ENCODE data around the gene COL4A1.

The COL4A1 gene

GRCh38 chr13:110170020-110170790 is 136.8 kb downstream of the COL4A1 start:
- no peak for TF ChIP-seq SIN3A (IDR thresholded peaks at IDR 0.05; ENCODE audit: borderline replicate concordance, insufficient read depth, low read length)
- no peak for TF ChIP-seq TAF1 (IDR thresholded peaks at IDR 0.05; ENCODE audit: borderline replicate concordance, insufficient read depth, low read length)
- TF ChIP-seq, protein P1, sequence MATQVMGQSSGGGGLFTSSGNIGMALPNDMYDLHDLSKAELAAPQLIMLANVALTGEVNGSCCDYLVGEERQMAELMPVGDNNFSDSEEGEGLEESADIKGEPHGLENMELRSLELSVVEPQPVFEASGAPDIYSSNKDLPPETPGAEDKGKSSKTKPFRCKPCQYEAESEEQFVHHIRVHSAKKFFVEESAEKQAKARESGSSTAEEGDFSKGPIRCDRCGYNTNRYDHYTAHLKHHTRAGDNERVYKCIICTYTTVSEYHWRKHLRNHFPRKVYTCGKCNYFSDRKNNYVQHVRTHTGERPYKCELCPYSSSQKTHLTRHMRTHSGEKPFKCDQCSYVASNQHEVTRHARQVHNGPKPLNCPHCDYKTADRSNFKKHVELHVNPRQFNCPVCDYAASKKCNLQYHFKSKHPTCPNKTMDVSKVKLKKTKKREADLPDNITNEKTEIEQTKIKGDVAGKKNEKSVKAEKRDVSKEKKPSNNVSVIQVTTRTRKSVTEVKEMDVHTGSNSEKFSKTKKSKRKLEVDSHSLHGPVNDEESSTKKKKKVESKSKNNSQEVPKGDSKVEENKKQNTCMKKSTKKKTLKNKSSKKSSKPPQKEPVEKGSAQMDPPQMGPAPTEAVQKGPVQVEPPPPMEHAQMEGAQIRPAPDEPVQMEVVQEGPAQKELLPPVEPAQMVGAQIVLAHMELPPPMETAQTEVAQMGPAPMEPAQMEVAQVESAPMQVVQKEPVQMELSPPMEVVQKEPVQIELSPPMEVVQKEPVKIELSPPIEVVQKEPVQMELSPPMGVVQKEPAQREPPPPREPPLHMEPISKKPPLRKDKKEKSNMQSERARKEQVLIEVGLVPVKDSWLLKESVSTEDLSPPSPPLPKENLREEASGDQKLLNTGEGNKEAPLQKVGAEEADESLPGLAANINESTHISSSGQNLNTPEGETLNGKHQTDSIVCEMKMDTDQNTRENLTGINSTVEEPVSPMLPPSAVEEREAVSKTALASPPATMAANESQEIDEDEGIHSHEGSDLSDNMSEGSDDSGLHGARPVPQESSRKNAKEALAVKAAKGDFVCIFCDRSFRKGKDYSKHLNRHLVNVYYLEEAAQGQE (IDR thresholded peaks at IDR 0.05; ENCODE audit: insufficient read depth in 1 of 2, low read depth in 2 of 2, low read length in 2 of 2), result no peak
- no peak for TF ChIP-seq POLR2AphosphoS5 (IDR thresholded peaks at IDR 0.05; ENCODE audit: low read depth, low read length)
- no peak for TF ChIP-seq FOXP2 (optimal IDR thresholded peaks at IDR 0.05; ENCODE audit: borderline replicate concordance, extremely low read depth, extremely low read length, insufficient read depth)

DNA sequence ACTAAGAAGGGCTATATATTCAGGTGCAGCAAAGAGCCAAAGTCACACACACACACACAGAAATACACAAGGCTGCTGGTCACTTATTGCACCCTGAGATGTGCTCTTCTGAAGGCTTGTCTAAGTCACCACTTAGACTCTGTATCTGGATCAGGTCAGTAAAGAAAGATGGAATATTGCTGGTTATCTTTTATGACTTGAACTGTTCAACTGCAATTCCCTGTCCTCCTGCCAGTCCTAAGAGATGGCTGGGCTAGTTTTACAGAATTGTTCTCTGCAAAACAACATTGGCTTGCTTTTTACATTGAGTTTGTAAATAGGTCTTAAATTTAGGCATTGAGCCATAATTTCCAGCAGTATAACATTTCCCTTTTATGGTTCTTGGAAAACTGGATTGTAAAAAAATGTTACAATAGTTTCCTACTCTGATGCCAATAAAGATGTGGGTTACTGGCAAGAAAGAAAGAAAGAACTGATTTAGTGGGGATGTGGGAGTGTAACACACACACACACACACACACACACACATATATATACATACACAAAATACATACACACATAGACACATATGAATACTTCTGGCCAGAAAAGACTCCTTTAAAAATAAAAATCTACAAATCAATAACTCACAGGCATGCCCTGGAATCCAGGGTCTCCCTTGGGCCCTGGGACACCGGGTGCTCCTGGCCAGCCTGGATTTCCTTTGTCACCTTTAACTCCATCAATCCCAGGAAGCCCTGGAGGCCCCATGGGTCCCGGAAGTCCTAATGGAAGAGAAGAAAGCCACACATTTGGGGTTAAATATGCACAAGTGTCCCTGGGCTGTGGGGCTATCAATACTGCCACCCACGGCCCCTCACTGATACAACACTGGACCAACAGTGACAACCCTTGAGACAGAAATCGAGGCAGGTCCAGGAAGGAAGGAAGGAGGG is 137.7 kb downstream of the COL4A1 start:
- TF ChIP-seq SIN3A (IDR thresholded peaks at IDR 0.05; ENCODE audit: borderline replicate concordance, insufficient read depth, low read length) (no peak), POLR2AphosphoS5 (IDR thresholded peaks at IDR 0.05; ENCODE audit: low read depth, low read length) (no peak), TAF1 (IDR thresholded peaks at IDR 0.05; ENCODE audit: borderline replicate concordance, insufficient read depth, low read length) (no peak), FOXP2 (optimal IDR thresholded peaks at IDR 0.05; ENCODE audit: borderline replicate concordance, extremely low read depth, extremely low read length, insufficient read depth) (no peak)
- TF ChIP-seq, protein P1 (IDR thresholded peaks at IDR 0.05; ENCODE audit: insufficient read depth in 1 of 2, low read depth in 2 of 2, low read length in 2 of 2), result no peak

- TF ChIP-seq, protein P1 (IDR thresholded peaks at IDR 0.05; ENCODE audit: insufficient read depth in 1 of 2, low read depth in 2 of 2, low read length in 2 of 2), result no peak
- no peak for TF ChIP-seq FOXP2 (optimal IDR thresholded peaks at IDR 0.05; ENCODE audit: borderline replicate concordance, extremely low read depth, extremely low read length, insufficient read depth)
- no peak for TF ChIP-seq SIN3A (IDR thresholded peaks at IDR 0.05; ENCODE audit: borderline replicate concordance, insufficient read depth, low read length)
- no peak for TF ChIP-seq TAF1 (IDR thresholded peaks at IDR 0.05; ENCODE audit: borderline replicate concordance, insufficient read depth, low read length)
- no peak for TF ChIP-seq POLR2AphosphoS5 (IDR thresholded peaks at IDR 0.05; ENCODE audit: low read depth, low read length)
These were observed 140.4 kb downstream of the COL4A1 start for GRCh38 chr13:110166598-110166997.

- TF ChIP-seq, protein P1 (IDR thresholded peaks at IDR 0.05; ENCODE audit: insufficient read depth in 1 of 2, low read depth in 2 of 2, low read length in 2 of 2), result no peak
- TF ChIP-seq SIN3A (IDR thresholded peaks at IDR 0.05; ENCODE audit: borderline replicate concordance, insufficient read depth, low read length) (no peak), FOXP2 (optimal IDR thresholded peaks at IDR 0.05; ENCODE audit: borderline replicate concordance, extremely low read depth, extremely low read length, insufficient read depth) (no peak), TAF1 (IDR thresholded peaks at IDR 0.05; ENCODE audit: borderline replicate concordance, insufficient read depth, low read length) (no peak), POLR2AphosphoS5 (IDR thresholded peaks at IDR 0.05; ENCODE audit: low read depth, low read length) (no peak)
These were observed 142.3 kb downstream of the COL4A1 start for GRCh38 chr13:110164706-110165105.
